K562 (cell line): ENCODE measurements around the gene DOLPP1. TPM values are rescaled to one million over a fixed set of nuclear protein-coding genes. Genes with fewer than 3 reads are reported as not detected.
A peak's percentile ranks its signal among the peaks of the same experiment; 100 is the strongest.

Experiments
- FOXJ2 ChIP-seq: fragments of 200-800 bp; sonication (Bioruptor generic); IDR thresholded peaks from 2 replicates; pipeline ENCODE4 v1.6.1; 2016; ENCODE audit warnings: missing genetic modification characterization, missing compliant biosample characterization
- HDAC6 ChIP-seq: IDR thresholded peaks from 2 replicates; pipeline ENCODE4 v1.6.1; 2012; ENCODE audit warnings: low read depth, mild to moderate bottlenecking, control low read depth, inconsistent platforms, low read length, moderate library complexity
- HEY1 ChIP-seq: fragments of 250-450 bp; sonication (Bioruptor Pico); IDR thresholded peaks from 2 replicates; pipeline ENCODE4 v1.5.0; 2020; ENCODE audit warnings: mild to moderate bottlenecking, moderate library complexity, borderline replicate concordance
- HNRNPH1 ChIP-seq: fragments of 200-400 bp; formaldehyde crosslinking; optimal IDR thresholded peaks from 2 replicates; pipeline ENCODE3; 2017; ENCODE audit warnings: low read depth, mild to moderate bottlenecking, low read length, moderate library complexity
- MEF2A ChIP-seq: IDR thresholded peaks from 2 replicates; pipeline ENCODE4 v1.6.1; 2011; ENCODE audit warnings: low read depth, mild to moderate bottlenecking, low read length, moderate library complexity; ENCODE audit not compliant: control insufficient read depth
- NFE2 ChIP-seq: IDR thresholded peaks from 2 replicates; pipeline ENCODE4 v1.6.1; 2014; ENCODE audit warnings: antibody characterized with exemption, low read depth
- SRSF1 ChIP-seq: fragments of 200-400 bp; formaldehyde crosslinking; IDR thresholded peaks from 2 replicates; pipeline ENCODE4 v1.6.1; 2017; ENCODE audit warnings: mild to moderate bottlenecking, low read depth, low read length, moderate library complexity
- U2AF2 ChIP-seq: fragments of 200-400 bp; formaldehyde crosslinking; optimal IDR thresholded peaks from 2 replicates; pipeline ENCODE3; 2017; ENCODE audit warnings: low read depth, mild to moderate bottlenecking, low read length
- ZNF780A ChIP-seq: fragments of 250-450 bp; sonication (Bioruptor Pico); IDR thresholded peaks from 2 replicates; pipeline ENCODE4 v1.5.0; 2021; ENCODE audit warnings: mild to moderate bottlenecking
- polyA plus RNA-seq, 8 experiments: library from polyadenylated mRNA; depleted of rRNA in 4 of 8; stranded (reverse) in 5 of 8; unstranded in 3 of 8; fragments of >200 nt; fragmentation: Nextera tagmentation in 2 of 8; fragmentation: Illumina TruSeq in 1 of 8; extraction: Ambion mirVana in 2 of 8; extraction: Trizol in 1 of 8; gene quantifications; 2 replicates each; pipeline versions ENCODE4 v1.2.1 to v1.2.3, GENCODE V29; 2011 to 2014; ENCODE audit warnings: inconsistent platforms in 1 of 8, missing spikeins in 1 of 8
- total RNA-seq, 7 experiments: library from RNA; depleted of rRNA in 6 of 7; stranded (reverse); fragments of >200 nt in 6 of 7; fragmentation: Illumina TruSeq in 2 of 7; extraction: Trizol in 2 of 7; gene quantifications; 2 replicates each; pipeline versions ENCODE4 v1.2.1 to v1.2.3, GENCODE V29; 2011 to 2021; ENCODE audit warnings: low replicate concordance in 1 of 7
- TF ChIP-seq, protein P1 (sequence below): fragments of 250-450 bp; sonication (Bioruptor Pico); IDR thresholded peaks from 2 replicates; pipeline ENCODE4 v1.8.0; 2022; ENCODE audit warnings: inconsistent platforms
- TF ChIP-seq, protein P2 (sequence below): fragments of 450-650 bp; IDR thresholded peaks from 2 replicates; pipeline ENCODE4 v1.7.1; 2018; ENCODE audit warnings: mild to moderate bottlenecking, low read depth; ENCODE audit not compliant: partially characterized antibody
- TF ChIP-seq, protein P3 (sequence below): IDR thresholded peaks from 3 replicates; pipeline ENCODE4 v1.6.1; 2011; ENCODE audit warnings: borderline replicate concordance, mild to moderate bottlenecking, moderate library complexity; ENCODE audit not compliant: insufficient read length; ENCODE audit errors: extremely low read depth

The DOLPP1 gene
- total and polyA plus RNA-seq, 9 of the 15 experiments (the other 6 are each of a cell fraction or from before 2014, with no cell fraction given): 3.0 to 39.8 (median 30.5) TPM

DNA sequence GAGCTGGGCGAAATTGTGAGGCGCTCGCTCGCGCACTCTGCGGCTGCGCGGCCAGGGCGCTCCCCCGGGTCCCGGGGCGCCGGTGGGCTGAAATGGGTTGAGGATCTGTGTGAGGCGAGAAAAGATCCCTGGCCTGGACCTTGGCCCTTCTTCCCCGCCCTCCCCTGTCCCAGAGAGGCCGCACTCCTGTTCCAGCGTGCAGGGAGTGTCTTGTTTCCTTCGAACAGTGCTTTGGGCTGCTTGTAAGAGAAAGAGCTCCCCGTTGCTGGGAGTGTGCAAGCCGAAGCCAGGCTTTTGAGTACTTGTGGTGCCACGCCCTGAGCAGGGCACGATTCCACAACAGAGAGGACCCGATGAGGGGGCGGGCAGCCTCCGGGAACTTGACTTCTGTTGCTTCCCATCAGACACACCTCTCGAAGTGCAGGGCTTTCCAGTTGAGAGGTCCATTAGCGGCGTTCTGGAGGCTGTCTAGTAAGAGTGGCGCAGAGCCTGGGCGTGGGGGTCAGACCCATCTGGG is 535 bp downstream of the DOLPP1 start (continued):
- TF ChIP-seq SRSF1 (no peak), HNRNPH1 (no peak), NFE2 (no peak), FOXJ2 (peak; percentile 66; the same call in 1 of the 2 replicates), HEY1 (CRISPR knock-in tag) (no peak), MEF2A (no peak), HDAC6 (no peak), ZNF780A (CRISPR knock-in tag) (no peak), U2AF2 (no peak)
- TF ChIP-seq, protein P1, sequence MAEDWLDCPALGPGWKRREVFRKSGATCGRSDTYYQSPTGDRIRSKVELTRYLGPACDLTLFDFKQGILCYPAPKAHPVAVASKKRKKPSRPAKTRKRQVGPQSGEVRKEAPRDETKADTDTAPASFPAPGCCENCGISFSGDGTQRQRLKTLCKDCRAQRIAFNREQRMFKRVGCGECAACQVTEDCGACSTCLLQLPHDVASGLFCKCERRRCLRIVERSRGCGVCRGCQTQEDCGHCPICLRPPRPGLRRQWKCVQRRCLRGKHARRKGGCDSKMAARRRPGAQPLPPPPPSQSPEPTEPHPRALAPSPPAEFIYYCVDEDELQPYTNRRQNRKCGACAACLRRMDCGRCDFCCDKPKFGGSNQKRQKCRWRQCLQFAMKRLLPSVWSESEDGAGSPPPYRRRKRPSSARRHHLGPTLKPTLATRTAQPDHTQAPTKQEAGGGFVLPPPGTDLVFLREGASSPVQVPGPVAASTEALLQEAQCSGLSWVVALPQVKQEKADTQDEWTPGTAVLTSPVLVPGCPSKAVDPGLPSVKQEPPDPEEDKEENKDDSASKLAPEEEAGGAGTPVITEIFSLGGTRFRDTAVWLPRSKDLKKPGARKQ (CRISPR knock-in tag): no peak
- TF ChIP-seq, protein P2, sequence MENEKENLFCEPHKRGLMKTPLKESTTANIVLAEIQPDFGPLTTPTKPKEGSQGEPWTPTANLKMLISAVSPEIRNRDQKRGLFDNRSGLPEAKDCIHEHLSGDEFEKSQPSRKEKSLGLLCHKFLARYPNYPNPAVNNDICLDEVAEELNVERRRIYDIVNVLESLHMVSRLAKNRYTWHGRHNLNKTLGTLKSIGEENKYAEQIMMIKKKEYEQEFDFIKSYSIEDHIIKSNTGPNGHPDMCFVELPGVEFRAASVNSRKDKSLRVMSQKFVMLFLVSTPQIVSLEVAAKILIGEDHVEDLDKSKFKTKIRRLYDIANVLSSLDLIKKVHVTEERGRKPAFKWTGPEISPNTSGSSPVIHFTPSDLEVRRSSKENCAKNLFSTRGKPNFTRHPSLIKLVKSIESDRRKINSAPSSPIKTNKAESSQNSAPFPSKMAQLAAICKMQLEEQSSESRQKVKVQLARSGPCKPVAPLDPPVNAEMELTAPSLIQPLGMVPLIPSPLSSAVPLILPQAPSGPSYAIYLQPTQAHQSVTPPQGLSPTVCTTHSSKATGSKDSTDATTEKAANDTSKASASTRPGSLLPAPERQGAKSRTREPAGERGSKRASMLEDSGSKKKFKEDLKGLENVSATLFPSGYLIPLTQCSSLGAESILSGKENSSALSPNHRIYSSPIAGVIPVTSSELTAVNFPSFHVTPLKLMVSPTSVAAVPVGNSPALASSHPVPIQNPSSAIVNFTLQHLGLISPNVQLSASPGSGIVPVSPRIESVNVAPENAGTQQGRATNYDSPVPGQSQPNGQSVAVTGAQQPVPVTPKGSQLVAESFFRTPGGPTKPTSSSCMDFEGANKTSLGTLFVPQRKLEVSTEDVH: no peak
- TF ChIP-seq, protein P3, sequence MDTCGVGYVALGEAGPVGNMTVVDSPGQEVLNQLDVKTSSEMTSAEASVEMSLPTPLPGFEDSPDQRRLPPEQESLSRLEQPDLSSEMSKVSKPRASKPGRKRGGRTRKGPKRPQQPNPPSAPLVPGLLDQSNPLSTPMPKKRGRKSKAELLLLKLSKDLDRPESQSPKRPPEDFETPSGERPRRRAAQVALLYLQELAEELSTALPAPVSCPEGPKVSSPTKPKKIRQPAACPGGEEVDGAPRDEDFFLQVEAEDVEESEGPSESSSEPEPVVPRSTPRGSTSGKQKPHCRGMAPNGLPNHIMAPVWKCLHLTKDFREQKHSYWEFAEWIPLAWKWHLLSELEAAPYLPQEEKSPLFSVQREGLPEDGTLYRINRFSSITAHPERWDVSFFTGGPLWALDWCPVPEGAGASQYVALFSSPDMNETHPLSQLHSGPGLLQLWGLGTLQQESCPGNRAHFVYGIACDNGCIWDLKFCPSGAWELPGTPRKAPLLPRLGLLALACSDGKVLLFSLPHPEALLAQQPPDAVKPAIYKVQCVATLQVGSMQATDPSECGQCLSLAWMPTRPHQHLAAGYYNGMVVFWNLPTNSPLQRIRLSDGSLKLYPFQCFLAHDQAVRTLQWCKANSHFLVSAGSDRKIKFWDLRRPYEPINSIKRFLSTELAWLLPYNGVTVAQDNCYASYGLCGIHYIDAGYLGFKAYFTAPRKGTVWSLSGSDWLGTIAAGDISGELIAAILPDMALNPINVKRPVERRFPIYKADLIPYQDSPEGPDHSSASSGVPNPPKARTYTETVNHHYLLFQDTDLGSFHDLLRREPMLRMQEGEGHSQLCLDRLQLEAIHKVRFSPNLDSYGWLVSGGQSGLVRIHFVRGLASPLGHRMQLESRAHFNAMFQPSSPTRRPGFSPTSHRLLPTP: no peak
